CD4-positive, alpha-beta T cell treated with Interleukin-1 beta for 1 hour (primary cell): ENCODE measurements around the gene TESMIN.

ENCODE experiments used
- DNase-seq, 2 donors: peaks; one replicate each; pipeline ENCODE4 v3.0.0-alpha.2; 2020 to 2022

Gene TESMIN

GRCh38 chr11:68658097-68658496 is 93.2 kb downstream of the TESMIN start:
- no peak for DNase-seq
